GM13976 (cell line): ENCODE data around the gene WDR73.
A peak's percentile ranks its signal among the peaks of the same experiment; 100 is the strongest.
"Not testable (repeated sequence)": the region's sequence is repeated elsewhere in the genome, so short reads cannot be mapped to it uniquely, and the experiment has no call there.

ENCODE experiments used
- DNase-seq: peaks from one replicate; pipeline ENCODE4 v3.0.0; 2012; ENCODE audit warnings: low spot score
- CTCF ChIP-seq: IDR thresholded peaks from 2 replicates; pipeline ENCODE4 v1.5.1; 2012; ENCODE audit warnings: borderline replicate concordance, mild to moderate bottlenecking; ENCODE audit not compliant: insufficient read depth; ENCODE audit errors: extremely low read depth, missing control alignments, control extremely low read depth
- in situ Hi-C: fragments of 300-500 bp; cut with MboI; formaldehyde crosslinking; loops from one replicate; pipeline ENCODE4 v1.12.0; 2022; ENCODE audit warnings: low sequenced_read_pairs, mixed read lengths, inconsistent platforms; ENCODE audit not compliant: unreplicated experiment

WDR73 gene

GRCh38 chr15:84647726-84648125, 6.4 kb downstream of the WDR73 start:
- no peak for DNase-seq
- no peak for TF ChIP-seq CTCF
- in situ Hi-C loops: no loop called here

GRCh38 chr15:84645997-84646396, 8.1 kb downstream of the WDR73 start:
- no peak for TF ChIP-seq CTCF
- in situ Hi-C loops: no loop called here
- DNase-seq: no peak

GRCh38 chr15:84645496-84645895, 8.6 kb downstream of the WDR73 start:
- in situ Hi-C loops: no loop called here
- no peak for DNase-seq
- TF ChIP-seq CTCF: no peak

- in situ Hi-C loops: no loop called here
- no peak for DNase-seq
- no peak for TF ChIP-seq CTCF
These were observed 10.2 kb downstream of the WDR73 start for GRCh38 chr15:84643838-84644237.

- DNase-seq, in situ Hi-C loops: not testable (repeated sequence)
These were observed 11.4 kb downstream of the WDR73 start for GRCh38 chr15:84642640-84643039.

- DNase-seq, in situ Hi-C loops: not testable (repeated sequence)
These were observed 12.2 kb downstream of the WDR73 start for GRCh38 chr15:84641871-84642270.

GRCh38 chr15:84638103-84638502, 16.0 kb downstream of the WDR73 start:
- in situ Hi-C loops: no loop called here
- TF ChIP-seq CTCF: peak; percentile 13
- no peak for DNase-seq

- no peak for DNase-seq
- no peak for TF ChIP-seq CTCF
- in situ Hi-C loops: no loop called here
These were observed 19.8 kb downstream of the WDR73 start for GRCh38 chr15:84634228-84634837.
